Lung (tissue), 12 donors: Measurements from ENCODE around the gene CLDN16. TPM values are rescaled to one million over a fixed set of nuclear protein-coding genes. Genes with fewer than 3 reads are reported as not detected.
A peak's percentile ranks its signal among the peaks of the same experiment; 100 is the strongest.

ENCODE experiments used
- ATAC-seq: fragments of 200-7000 bp; cut with Tn5 transposase; one replicate; pipeline ENCODE4 v1.9.1; 2020; ENCODE audit warnings: moderate number of reproducible peaks; ENCODE audit not compliant: insufficient read depth, low FRiP score
- DNase-seq, 3 donors: peaks; one replicate each; pipeline ENCODE4 v3.0.0-alpha.2; 2013 to 2017
- H3K27ac ChIP-seq, 2 donors: one replicate each; pipeline ENCODE4 v1.5.1; 2013; ENCODE audit warnings: mild to moderate bottlenecking in 2 of 2, moderate library complexity in 2 of 2, control low read depth in 1 of 2, inconsistent platforms in 1 of 2, low read depth in 1 of 2, low read length in 1 of 2
- H3K27me3 ChIP-seq, 3 donors: one replicate each; pipeline ENCODE4 v1.5.1; 2013; ENCODE audit warnings: low read length in 2 of 3; ENCODE audit not compliant: control insufficient read depth in 3 of 3, insufficient read depth in 3 of 3
- H3K36me3 ChIP-seq, 4 donors: one replicate each; pipeline ENCODE4 v1.5.1; 2013; ENCODE audit warnings: low read length in 4 of 4, mild to moderate bottlenecking in 1 of 4, moderate library complexity in 1 of 4; ENCODE audit not compliant: control insufficient read depth in 4 of 4, insufficient read depth in 4 of 4
- H3K4me1 ChIP-seq, 5 donors: one replicate each; pipeline ENCODE4 v1.5.1; 2013; ENCODE audit warnings: low read length in 5 of 5, mild to moderate bottlenecking in 2 of 5, moderate library complexity in 1 of 5; ENCODE audit not compliant: control insufficient read depth in 5 of 5, insufficient read depth in 5 of 5
- H3K4me3 ChIP-seq: one replicate; pipeline ENCODE4 v1.5.1; 2013; ENCODE audit warnings: mild to moderate bottlenecking, control low read depth, moderate library complexity
- H3K9ac ChIP-seq, 2 donors: one replicate each; pipeline ENCODE4 v1.5.1; 2013; ENCODE audit warnings: low read length in 2 of 2, control low read depth in 1 of 2; ENCODE audit not compliant: insufficient read depth in 1 of 2
- H3K9me3 ChIP-seq, 4 donors: one replicate each; pipeline ENCODE4 v1.5.1; 2013; ENCODE audit warnings: low read length in 3 of 4, mild to moderate bottlenecking in 1 of 4, moderate library complexity in 1 of 4; ENCODE audit not compliant: control insufficient read depth in 4 of 4, insufficient read depth in 3 of 4
- CTCF ChIP-seq: IDR thresholded peaks from 2 replicates; pipeline ENCODE4 v1.5.1; 2012; ENCODE audit warnings: mild to moderate bottlenecking; ENCODE audit errors: control extremely low read depth, extremely low read depth
- WGBS, 2 donors: extraction: QIAGEN DNeasy Blood & Tissue Kit; methylation state at CpG; one replicate each; pipeline ENCODE4 v1.1.7; 2013; 5-methylcytosine and 5-hydroxymethylcytosine counted together
- polyA plus RNA-seq, 2 donors: library from polyadenylated mRNA; stranded (reverse); fragments of 200-250 nt; gene quantifications; one replicate each; pipeline ENCODE4 v1.2.1, GENCODE V29; 2013
- total RNA-seq, 2 donors: library from RNA; depleted of rRNA in 1 of 2; stranded (reverse); fragments of >200 nt in 1 of 2; gene quantifications; one replicate each; pipeline ENCODE4 v1.2.1, GENCODE V29; 2014 to 2021
- donor health status: control.
- donor health status: control.
- donor health status: Bipolar disorder and iron deficiency.
- donor health status: healthy.
- donor health status: DM: yes; HTN: yes; CAD: no.

The CLDN16 gene
- total and polyA plus RNA-seq, 4 donors: 0.16 to 2.0 (median 0.45) TPM

- H3K9ac ChIP-seq: no peak overlapping the region
- no peak for ATAC-seq
- no peak for TF ChIP-seq CTCF
Observed at GRCh38 chr3:190381441-190381840, 6.5 kb upstream of the CLDN16 start.

GRCh38 chr3:190382082-190382481 lies 5.9 kb upstream of the CLDN16 start:
- Histone ChIP-seq H3K4me1 (no peaks in the 10 kb centered on the region), H3K27ac (no peak overlapping the region), H3K9me3 (no peaks in the 10 kb centered on the region), H3K4me3 (no peak overlapping the region), H3K9ac (no peak overlapping the region), H3K27me3 (no peaks in the 10 kb centered on the region), H3K36me3 (no peaks in the 10 kb centered on the region)
- ATAC-seq (no peak), DNase-seq (no peak)
- no peak for TF ChIP-seq CTCF

More at GRCh38 chr3:190381441-190381840, 6.5 kb upstream of the CLDN16 start:
- H3K27me3 ChIP-seq: no peaks in the 10 kb centered on the region
- H3K36me3 ChIP-seq: no peaks in the 10 kb centered on the region
- no peak for DNase-seq
- H3K9me3 ChIP-seq: no peaks in the 10 kb centered on the region
- H3K4me3 ChIP-seq: no peak overlapping the region
- no peak overlapping the region for H3K27ac ChIP-seq
- no peaks in the 10 kb centered on the region for H3K4me1 ChIP-seq

- WGBS, 2 donors: 7 to 20% methylated on average over 2 of the region's 2 CpGs
- ATAC-seq: peak; percentile 36
Observed at GRCh38 chr3:190384309-190384756, 3.6 kb upstream of the CLDN16 start.

More at GRCh38 chr3:190384309-190384756, 3.6 kb upstream of the CLDN16 start:
- DNase-seq: peak in 2 of 3 donors; percentile 10 to 26
- Histone ChIP-seq H3K9me3 (no peaks in the 10 kb centered on the region), H3K4me3 (no peak overlapping the region), H3K9ac (no peak overlapping the region), H3K4me1 (no peaks in the 10 kb centered on the region), H3K27ac (no peak overlapping the region), H3K36me3 (no peaks in the 10 kb centered on the region), H3K27me3 (no peaks in the 10 kb centered on the region)
- peak; percentile 34 for TF ChIP-seq CTCF
